Fibroblast of mammary gland (primary cell): Measurements from ENCODE around the gene DEFB124.
A peak's percentile ranks its signal among the peaks of the same experiment; 100 is the strongest.

Experiments used
- DNase-seq: peaks from one replicate; pipeline ENCODE4 v3.0.0-alpha.2; 2010; ENCODE audit warnings: low read depth
- H3K4me3 ChIP-seq: 2 replicates; pipeline ENCODE4 v1.5.1; 2011; ENCODE audit warnings: low read depth, mild to moderate bottlenecking, low read length, moderate library complexity; ENCODE audit not compliant: control insufficient read depth
- TF ChIP-seq, protein P1 (sequence below): conservative IDR thresholded peaks from 2 replicates; pipeline ENCODE4 v1.5.1; 2011; ENCODE audit warnings: low read depth, low read length, inconsistent platforms; ENCODE audit not compliant: control insufficient read depth, insufficient read depth

The DEFB124 gene

DNA sequence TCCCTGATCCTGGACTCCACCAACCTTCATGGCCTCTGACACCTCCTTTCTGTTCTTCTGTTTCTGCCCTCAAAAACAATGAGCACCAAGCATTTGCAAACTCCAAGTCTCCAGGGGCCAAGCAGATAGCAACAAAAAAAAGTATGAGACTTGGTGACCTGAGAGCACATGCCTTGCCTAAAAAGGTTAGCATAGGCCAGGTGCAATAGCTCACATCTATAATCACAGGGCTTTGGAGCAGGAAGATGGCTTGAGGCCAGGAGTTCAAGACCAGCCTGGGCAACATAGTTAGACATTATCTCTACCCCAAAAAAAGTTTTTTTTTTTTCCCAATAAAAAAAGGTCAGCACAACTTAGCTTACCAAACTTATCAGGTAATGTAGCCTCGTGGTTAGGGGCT lies 25.6 kb upstream of the DEFB124 start:
- TF ChIP-seq, protein P1, sequence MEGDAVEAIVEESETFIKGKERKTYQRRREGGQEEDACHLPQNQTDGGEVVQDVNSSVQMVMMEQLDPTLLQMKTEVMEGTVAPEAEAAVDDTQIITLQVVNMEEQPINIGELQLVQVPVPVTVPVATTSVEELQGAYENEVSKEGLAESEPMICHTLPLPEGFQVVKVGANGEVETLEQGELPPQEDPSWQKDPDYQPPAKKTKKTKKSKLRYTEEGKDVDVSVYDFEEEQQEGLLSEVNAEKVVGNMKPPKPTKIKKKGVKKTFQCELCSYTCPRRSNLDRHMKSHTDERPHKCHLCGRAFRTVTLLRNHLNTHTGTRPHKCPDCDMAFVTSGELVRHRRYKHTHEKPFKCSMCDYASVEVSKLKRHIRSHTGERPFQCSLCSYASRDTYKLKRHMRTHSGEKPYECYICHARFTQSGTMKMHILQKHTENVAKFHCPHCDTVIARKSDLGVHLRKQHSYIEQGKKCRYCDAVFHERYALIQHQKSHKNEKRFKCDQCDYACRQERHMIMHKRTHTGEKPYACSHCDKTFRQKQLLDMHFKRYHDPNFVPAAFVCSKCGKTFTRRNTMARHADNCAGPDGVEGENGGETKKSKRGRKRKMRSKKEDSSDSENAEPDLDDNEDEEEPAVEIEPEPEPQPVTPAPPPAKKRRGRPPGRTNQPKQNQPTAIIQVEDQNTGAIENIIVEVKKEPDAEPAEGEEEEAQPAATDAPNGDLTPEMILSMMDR = no peak
- DNase-seq = no peak
- no peak overlapping the region for H3K4me3 ChIP-seq

DNA sequence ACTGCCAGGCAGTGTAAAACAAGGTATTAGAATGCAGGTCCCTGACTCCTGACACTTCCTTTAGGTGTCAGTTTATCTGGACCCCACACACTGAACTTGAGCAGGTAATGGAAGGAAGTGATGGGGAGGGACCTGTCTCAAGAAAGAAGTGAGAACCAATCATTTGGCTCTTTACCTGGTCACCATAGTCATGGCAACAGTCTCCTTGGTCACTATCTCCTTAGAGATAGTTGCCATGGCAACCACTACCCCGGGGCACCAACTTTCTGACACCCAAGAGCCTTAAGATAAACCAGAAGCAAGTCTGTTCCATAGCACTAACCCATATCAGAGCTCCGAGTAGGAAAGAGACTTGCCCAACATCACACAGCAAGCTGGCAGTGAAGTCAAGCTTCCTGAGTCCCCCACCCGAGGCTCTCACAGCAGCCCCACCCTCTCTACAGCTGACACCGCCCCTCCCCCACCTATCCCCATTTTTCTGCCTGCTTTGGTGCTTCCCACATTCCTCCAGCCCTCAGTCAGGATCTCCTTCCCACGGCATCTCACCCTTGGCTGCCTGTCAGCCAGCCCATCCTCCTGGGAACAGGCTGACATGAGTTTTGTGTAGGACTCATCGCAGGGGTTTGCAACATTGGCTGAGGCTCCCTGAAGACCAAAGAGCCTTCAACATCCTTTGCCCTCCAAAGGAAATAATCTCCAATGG lies 23.1 kb upstream of the DEFB124 start:
- DNase-seq = peak; percentile 90
- no peak overlapping the region for H3K4me3 ChIP-seq
- TF ChIP-seq, protein P1 = no peak

DNA sequence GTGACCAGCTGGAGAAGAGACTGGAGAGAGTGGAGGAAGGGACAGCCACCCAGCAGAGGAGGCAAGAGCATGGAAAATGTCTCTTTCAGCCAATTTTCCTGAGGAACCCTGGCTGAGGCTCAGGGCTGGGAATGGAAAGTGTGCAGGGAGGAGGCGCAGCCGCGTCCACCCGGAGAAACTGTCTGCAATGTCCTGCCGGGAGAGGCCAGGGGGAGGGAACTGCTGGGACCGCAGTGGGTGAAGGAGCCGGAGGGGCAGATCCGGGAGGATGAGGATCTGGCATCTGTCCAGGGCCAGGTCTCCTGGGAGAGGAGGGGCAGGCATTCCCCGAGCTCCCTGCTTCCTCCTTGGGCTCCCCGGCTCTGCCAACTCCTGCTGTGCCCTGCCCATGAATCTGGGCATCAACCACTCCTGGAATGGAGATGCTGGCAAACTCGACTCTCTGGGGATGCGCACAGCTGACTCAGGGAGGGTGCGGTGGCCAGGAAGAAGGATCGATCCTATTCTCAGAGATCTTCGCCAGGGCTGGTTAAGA lies 21.9 kb upstream of the DEFB124 start:
- DNase-seq = peak; percentile 38
- H3K4me3 ChIP-seq = no peak overlapping the region

DNA sequence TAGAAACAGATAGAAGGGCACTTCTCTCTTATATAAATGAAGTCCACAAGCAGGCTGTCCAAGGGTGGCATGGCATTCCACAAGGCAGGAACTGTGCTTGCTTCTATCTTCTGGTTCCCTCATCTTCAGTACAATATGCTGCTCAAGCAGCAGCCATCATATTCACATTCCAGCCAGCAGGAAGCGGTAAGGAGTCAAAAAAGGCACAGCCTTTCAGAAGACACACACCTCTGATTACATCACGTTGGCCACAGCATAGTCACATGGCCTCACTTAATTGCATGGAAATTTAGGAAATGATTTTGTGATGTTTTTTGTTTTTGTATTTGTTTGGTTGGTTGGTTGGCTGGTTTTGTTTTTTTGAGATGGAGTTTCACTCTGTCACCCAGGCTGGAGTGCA lies 19.2 kb upstream of the DEFB124 start:
- peak; percentile 64 for DNase-seq
- H3K4me3 ChIP-seq = no peak overlapping the region
- TF ChIP-seq, protein P1 = peak; percentile 67

More for the DNA sequence above, 21.9 kb upstream of the DEFB124 start:
- TF ChIP-seq, protein P1 = no peak

DNA sequence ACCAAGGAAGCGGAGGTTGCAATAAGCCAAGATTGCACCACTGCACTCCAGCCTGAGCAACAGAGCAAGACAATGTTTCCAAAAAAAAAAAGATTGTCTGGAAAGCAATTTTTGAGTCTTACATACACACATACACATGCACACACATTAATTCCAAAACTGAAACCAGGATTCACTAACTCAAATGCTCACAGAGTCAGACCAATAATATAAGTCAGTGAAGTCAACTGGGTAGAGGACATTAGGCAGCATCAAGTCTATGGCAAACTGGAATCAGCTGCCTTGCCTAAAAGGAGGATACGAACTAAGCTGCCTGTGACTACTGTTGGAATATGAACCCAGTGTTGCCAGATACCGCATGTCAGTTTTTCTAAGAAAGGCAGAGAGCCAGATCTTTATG lies 15.8 kb upstream of the DEFB124 start:
- H3K4me3 ChIP-seq = no peak overlapping the region
- TF ChIP-seq, protein P1 = no peak
- no peak for DNase-seq

DNA sequence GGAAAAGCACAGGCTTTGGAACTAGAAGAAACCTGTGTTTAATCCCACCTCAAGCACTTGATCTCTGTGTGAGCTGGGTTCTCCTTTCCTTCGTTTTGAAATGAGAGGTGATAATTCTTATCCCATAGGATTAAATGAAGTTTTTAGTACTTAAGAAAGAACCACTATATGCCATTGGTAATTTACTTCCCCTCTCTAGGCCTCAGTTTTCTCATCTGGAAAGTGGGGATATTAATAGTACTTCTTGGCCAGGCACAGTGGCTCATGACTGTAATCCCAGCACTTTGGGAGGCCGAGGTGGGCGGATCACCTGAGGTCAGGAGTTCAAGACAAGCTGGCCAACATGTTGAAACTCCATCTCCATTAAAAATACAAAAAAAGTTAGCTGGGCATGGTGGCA lies 14.2 kb upstream of the DEFB124 start:
- no peak for DNase-seq
- TF ChIP-seq, protein P1 = no peak
- H3K4me3 ChIP-seq = no peak overlapping the region
